ENCODE measurements around the gene HSCB. TPM values are rescaled to one million over a fixed set of nuclear protein-coding genes. Genes with fewer than 3 reads are reported as not detected.

HSCB gene
- total and polyA plus RNA-seq, 9 of the 15 experiments (the other 6 are each of a cell fraction or from before 2014, with no cell fraction given), result 2.6 to 13.1 (median 8.6) TPM

- ATAC-seq (peak; percentile 46), DNase-seq (ENCODE audit: extremely low read depth in 1 of 4, low spot score in 3 of 4) (peak; percentile 15 to 54 (median 22)), FAIRE-seq (peak; percentile 77)
- Histone ChIP-seq H3K9me1 (ENCODE audit: control insufficient read depth, insufficient read depth, low read length) (peaks cover 3% of the 10 kb centered on the region), H3K9me3 (replicated peaks; ENCODE audit: control insufficient read depth, insufficient read depth, low read depth, low read length) (no peaks in the 10 kb centered on the region), H3K4me1 (replicated peaks in 1 of 2; ENCODE audit: control insufficient read depth in 2 of 2, insufficient read depth in 2 of 2, low read length in 2 of 2) (peaks cover 8 to 9% of the 10 kb centered on the region in 2 experiments; a peak in 3 of 5 replicates), H3K4me3 (peak overlapping the region; percentile 98), H3K4me2 (ENCODE audit: insufficient read depth, low read length) (peak overlapping the region; percentile 82), H2AFZ (ENCODE audit: low read depth, low read length) (no peak overlapping the region), H4K20me1 (replicated peaks; ENCODE audit: control insufficient read depth, insufficient read depth, low read length) (peaks cover 22% of the 10 kb centered on the region), H3K79me2 (ENCODE audit: control insufficient read depth, insufficient read depth, low read length) (peaks cover 78% of the 10 kb centered on the region), H3K36me3 (ENCODE audit: control insufficient read depth, insufficient read depth, low read length) (peaks cover 48% of the 10 kb centered on the region), H3K27ac (ENCODE audit: extremely low read depth, low read depth, low read length) (peak overlapping the region; percentile 98), H3K9ac (ENCODE audit: insufficient read depth in 1 of 2, low read depth in 2 of 2, low read length in 2 of 2) (peak overlapping the region; percentile 96 to 97), H3K27me3 (ENCODE audit: control insufficient read depth in 2 of 2, insufficient read depth in 2 of 2, low read length in 2 of 2) (no peaks in the 10 kb centered on the region)
- ChIA-PET CTCF (ENCODE audit: low intra/inter-chr PET ratio) (no interaction called here), POLR2A (interaction anchor here (0.6 to 9.9 kb wide), 15 partner anchors 11 to 723 kb away, joined by 3 to 109 read pairs (median 3); partner anchors contain the start of genes CCDC117, EMID1, EWSR1 and RHBDD3)
- in situ Hi-C loops (cut with MboI), result no loop called here
- 9% methylated on average over 7 of the region's 7 CpGs for WGBS (ENCODE audit: insufficient coverage, low coverage, missing lambda C conversion rate)
- no TSS peak for BruUV-seq (replicated peaks)
- intact Hi-C loops (cut with micrococcal nuclease), result no loop called here
- no peak for TF ChIP-seq ILK (tag; IDR thresholded peaks at IDR 0.05; ENCODE audit: borderline replicate concordance, low read depth)
- TF ChIP-seq RFX5 (IDR thresholded peaks at IDR 0.05; ENCODE audit: low read depth, low read length), result no peak
- no peak for TF ChIP-seq ZNF717 (CRISPR knock-in tag; IDR thresholded peaks at IDR 0.05)
- TF ChIP-seq TAF15 (IDR thresholded peaks at IDR 0.05; ENCODE audit: low read depth, low read length), result no peak
- TF ChIP-seq KAT2B (IDR thresholded peaks at IDR 0.05; ENCODE audit: low read depth, low read length), result no peak
- TF ChIP-seq DEAF1 (CRISPR knock-in tag; IDR thresholded peaks at IDR 0.05), result 0 out of 2 replicates have a peak, but pooled peaks have one; percentile 25
- TF ChIP-seq ZKSCAN1 (IDR thresholded peaks at IDR 0.05; ENCODE audit: low read depth, low read length), result no peak
- TF ChIP-seq ZFPM2 (CRISPR knock-in tag; IDR thresholded peaks at IDR 0.05), result no peak
- no peak for TF ChIP-seq FOXA1 (IDR thresholded peaks at IDR 0.05; ENCODE audit: borderline replicate concordance)
- TF ChIP-seq ZNF511 (CRISPR knock-in tag; IDR thresholded peaks at IDR 0.05), result no peak
- TF ChIP-seq AFF4 (CRISPR knock-in tag; IDR thresholded peaks at IDR 0.05), result 0 out of 2 replicates have a peak, but pooled peaks have one; percentile 35
- TF ChIP-seq ARNT (IDR thresholded peaks at IDR 0.05), result 0 out of 4 replicates have a peak, but pooled peaks of 1 of the 2 experiments have one; percentile 47
- TF ChIP-seq ZZZ3 (IDR thresholded peaks at IDR 0.05), result no peak
- no peak for TF ChIP-seq ZNF41 (CRISPR knock-in tag; conservative IDR thresholded peaks at IDR 0.05)
- TF ChIP-seq TRIM28 (IDR thresholded peaks at IDR 0.05), result no peak
Observed at GRCh38 chr22:28798810-28799605, 57.2 kb downstream of the HSCB start.

All from K562 (cell line).